Epidermal melanocyte (primary cell): ENCODE results near the gene SERPINE1.
"Not testable (repeated sequence)": the region's sequence is repeated elsewhere in the genome, so short reads cannot be mapped to it uniquely, and the experiment has no call there.

Source experiments
- DNase-seq: peaks from one replicate; pipeline ENCODE4 v3.0.0; 2011; ENCODE audit warnings: low spot score; ENCODE audit not compliant: insufficient read length

The SERPINE1 gene

GRCh38 chr7:101100858-101101847, 25.8 kb upstream of the SERPINE1 start:
- no peak for DNase-seq

- DNase-seq: no peak
Observed at GRCh38 chr7:101102026-101102425, 24.9 kb upstream of the SERPINE1 start.

- DNase-seq: not testable (repeated sequence)
Observed at GRCh38 chr7:101103701-101104100, 23.2 kb upstream of the SERPINE1 start.

- no peak for DNase-seq
Observed at GRCh38 chr7:101104193-101104713, 22.7 kb upstream of the SERPINE1 start.

- no peak for DNase-seq
Observed at GRCh38 chr7:101104799-101105198, 22.1 kb upstream of the SERPINE1 start.

- DNase-seq: not testable (repeated sequence)
Observed at GRCh38 chr7:101105248-101105647, 21.7 kb upstream of the SERPINE1 start.

GRCh38 chr7:101106386-101106785, 20.5 kb upstream of the SERPINE1 start:
- DNase-seq: no peak

- no peak for DNase-seq
Observed at GRCh38 chr7:101108330-101108857, 18.5 kb upstream of the SERPINE1 start.

- DNase-seq: no peak
Observed at GRCh38 chr7:101108961-101109360, 17.9 kb upstream of the SERPINE1 start.

- no peak for DNase-seq
Observed at GRCh38 chr7:101109368-101109767, 17.5 kb upstream of the SERPINE1 start.

- DNase-seq: no peak
Observed at GRCh38 chr7:101111261-101111660, 15.6 kb upstream of the SERPINE1 start.

GRCh38 chr7:101112233-101112632, 14.7 kb upstream of the SERPINE1 start:
- DNase-seq: no peak

GRCh38 chr7:101113140-101113539, 13.8 kb upstream of the SERPINE1 start:
- not testable (repeated sequence) for DNase-seq

GRCh38 chr7:101113836-101114235, 13.1 kb upstream of the SERPINE1 start:
- DNase-seq: no peak

GRCh38 chr7:101114492-101114891, 12.4 kb upstream of the SERPINE1 start:
- no peak for DNase-seq

GRCh38 chr7:101115215-101115614, 11.7 kb upstream of the SERPINE1 start:
- no peak for DNase-seq

GRCh38 chr7:101116898-101117297, 10.0 kb upstream of the SERPINE1 start:
- DNase-seq: no peak

- no peak for DNase-seq
Observed at GRCh38 chr7:101118856-101119255, 8.0 kb upstream of the SERPINE1 start.

GRCh38 chr7:101119876-101120275, 7.0 kb upstream of the SERPINE1 start:
- DNase-seq: no peak

GRCh38 chr7:101120315-101120714, 6.6 kb upstream of the SERPINE1 start:
- DNase-seq: no peak

GRCh38 chr7:101121631-101121990, 5.3 kb upstream of the SERPINE1 start:
- not testable (repeated sequence) for DNase-seq
